Fibroblast of gingiva (primary cell): ENCODE results near the gene GSN.

Source experiments
- DNase-seq: peaks from one replicate; pipeline ENCODE4 v3.0.0-alpha.2; 2011; ENCODE audit warnings: low read depth

GSN gene

GRCh38 chr9:121267689-121268597 lies at the start of gene GSN:
Gene GSN, plus strand, starts transcription at chr9:121268162. Its CDS starts 33,810 bp downstream, at chr9:121301972.
- peak; percentile 62 for DNase-seq

- no peak for DNase-seq
Observed at GRCh38 chr9:121218357-121219027, 49.5 kb upstream of the GSN start.

GRCh38 chr9:121219530-121219929 lies 48.4 kb upstream of the GSN start:
- DNase-seq: no peak

GRCh38 chr9:121220996-121221663 lies 46.8 kb upstream of the GSN start:
- DNase-seq: no peak

- no peak for DNase-seq
Observed at GRCh38 chr9:121221664-121222055, 46.3 kb upstream of the GSN start.

GRCh38 chr9:121222524-121223171 lies 45.3 kb upstream of the GSN start:
- DNase-seq: peak; percentile 46

GRCh38 chr9:121225240-121225639 lies 42.7 kb upstream of the GSN start:
- DNase-seq: no peak

GRCh38 chr9:121226175-121226574 lies 41.8 kb upstream of the GSN start:
- DNase-seq: no peak

GRCh38 chr9:121227862-121228261 lies 40.1 kb upstream of the GSN start:
- DNase-seq: no peak

- no peak for DNase-seq
Observed at GRCh38 chr9:121230256-121230655, 37.7 kb upstream of the GSN start.

GRCh38 chr9:121232251-121232650 lies 35.7 kb upstream of the GSN start:
- no peak for DNase-seq

GRCh38 chr9:121233906-121234831 lies 33.8 kb upstream of the GSN start:
- peak; percentile 8 for DNase-seq

GRCh38 chr9:121234832-121235161 lies 33.2 kb upstream of the GSN start:
- peak; percentile 29 for DNase-seq

- DNase-seq: no peak
Observed at GRCh38 chr9:121235512-121235911, 32.5 kb upstream of the GSN start.

GRCh38 chr9:121237916-121238315 lies 30.0 kb upstream of the GSN start:
- no peak for DNase-seq

GRCh38 chr9:121239071-121239470 lies 28.9 kb upstream of the GSN start:
- peak; percentile 35 for DNase-seq

GRCh38 chr9:121239851-121240250 lies 28.1 kb upstream of the GSN start:
- no peak for DNase-seq

- peak; percentile 82 for DNase-seq
Observed at GRCh38 chr9:121240472-121241135, 27.4 kb upstream of the GSN start.

- DNase-seq: peak; percentile 52
Observed at GRCh38 chr9:121242219-121242958, 25.6 kb upstream of the GSN start.

GRCh38 chr9:121242959-121243346 lies 25.0 kb upstream of the GSN start:
- DNase-seq: peak; percentile 33
